Measurements from ENCODE around the gene MTHFD1L.

DNA sequence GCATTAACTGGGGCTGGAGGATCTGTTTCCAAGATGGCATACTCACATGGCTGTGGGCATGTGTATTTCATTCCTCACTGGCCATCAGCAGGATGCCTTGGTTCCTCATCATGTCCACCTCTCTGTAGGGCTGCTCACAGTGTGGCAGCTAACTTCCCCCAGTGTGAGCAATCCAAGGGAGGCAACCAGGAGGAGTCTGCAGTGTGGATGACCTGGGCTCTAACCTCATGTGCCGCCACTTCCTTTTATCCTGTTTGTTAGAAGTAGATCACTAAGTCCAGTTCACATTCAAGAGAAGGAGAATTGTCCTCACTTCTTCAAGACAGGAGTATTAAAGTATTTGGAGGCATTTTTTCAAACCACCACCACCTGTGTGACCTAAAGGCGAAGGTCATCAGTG, 54.4 kb downstream of the MTHFD1L start:
- TF ChIP-seq, protein P1, sequence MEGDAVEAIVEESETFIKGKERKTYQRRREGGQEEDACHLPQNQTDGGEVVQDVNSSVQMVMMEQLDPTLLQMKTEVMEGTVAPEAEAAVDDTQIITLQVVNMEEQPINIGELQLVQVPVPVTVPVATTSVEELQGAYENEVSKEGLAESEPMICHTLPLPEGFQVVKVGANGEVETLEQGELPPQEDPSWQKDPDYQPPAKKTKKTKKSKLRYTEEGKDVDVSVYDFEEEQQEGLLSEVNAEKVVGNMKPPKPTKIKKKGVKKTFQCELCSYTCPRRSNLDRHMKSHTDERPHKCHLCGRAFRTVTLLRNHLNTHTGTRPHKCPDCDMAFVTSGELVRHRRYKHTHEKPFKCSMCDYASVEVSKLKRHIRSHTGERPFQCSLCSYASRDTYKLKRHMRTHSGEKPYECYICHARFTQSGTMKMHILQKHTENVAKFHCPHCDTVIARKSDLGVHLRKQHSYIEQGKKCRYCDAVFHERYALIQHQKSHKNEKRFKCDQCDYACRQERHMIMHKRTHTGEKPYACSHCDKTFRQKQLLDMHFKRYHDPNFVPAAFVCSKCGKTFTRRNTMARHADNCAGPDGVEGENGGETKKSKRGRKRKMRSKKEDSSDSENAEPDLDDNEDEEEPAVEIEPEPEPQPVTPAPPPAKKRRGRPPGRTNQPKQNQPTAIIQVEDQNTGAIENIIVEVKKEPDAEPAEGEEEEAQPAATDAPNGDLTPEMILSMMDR (IDR thresholded peaks at IDR 0.05 in 4 of 5, conservative IDR thresholded peaks at IDR 0.05 in 1 of 5) = no peak
- TF ChIP-seq POLR2A (IDR thresholded peaks at IDR 0.05) = no peak
